ENCODE results near the gene SSRP1. TPM values are rescaled to one million over a fixed set of nuclear protein-coding genes. Genes with fewer than 3 reads are reported as not detected.

The SSRP1 gene
- total and polyA plus RNA-seq, 9 of the 15 experiments (the other 6 are each of a cell fraction or from before 2014, with no cell fraction given), result 91.1 to 416 (median 245) TPM

DNA sequence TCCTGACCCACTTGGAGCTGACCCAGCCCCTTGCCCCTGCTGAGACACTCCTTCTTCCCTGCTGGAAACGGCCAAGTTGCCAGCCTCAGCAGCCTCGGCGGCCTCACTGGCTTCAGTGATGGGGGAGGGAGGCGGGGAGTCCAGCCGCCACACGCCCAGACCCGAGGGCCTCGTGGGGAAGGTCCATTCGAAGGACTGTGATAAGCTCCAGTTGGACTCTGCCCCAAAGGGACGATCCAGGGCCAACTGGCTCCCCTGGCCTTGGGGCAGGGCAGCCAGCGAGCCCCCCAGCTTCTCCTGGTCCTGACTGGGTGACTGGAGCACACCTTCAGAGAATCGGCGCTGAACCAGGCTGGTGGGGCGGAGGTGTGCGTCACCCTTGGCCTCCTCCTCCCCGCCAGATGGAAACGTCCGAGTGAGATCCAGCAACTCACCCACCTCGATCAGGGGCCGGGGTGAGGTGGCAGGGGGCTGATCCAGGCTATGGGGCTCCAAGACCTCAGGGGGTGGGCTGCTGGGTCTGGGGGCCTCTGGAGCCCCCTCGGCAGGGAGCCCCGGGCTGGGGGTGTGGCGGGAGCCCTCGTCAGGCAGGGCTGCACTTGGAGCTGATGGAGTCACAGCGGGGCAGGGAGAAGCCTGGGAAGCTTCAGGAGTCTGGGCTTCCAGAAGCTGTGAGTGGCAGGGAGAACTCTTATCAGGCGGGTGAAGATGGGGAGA, 22.5 kb downstream of the SSRP1 start (continued):
- TF ChIP-seq, protein P1, sequence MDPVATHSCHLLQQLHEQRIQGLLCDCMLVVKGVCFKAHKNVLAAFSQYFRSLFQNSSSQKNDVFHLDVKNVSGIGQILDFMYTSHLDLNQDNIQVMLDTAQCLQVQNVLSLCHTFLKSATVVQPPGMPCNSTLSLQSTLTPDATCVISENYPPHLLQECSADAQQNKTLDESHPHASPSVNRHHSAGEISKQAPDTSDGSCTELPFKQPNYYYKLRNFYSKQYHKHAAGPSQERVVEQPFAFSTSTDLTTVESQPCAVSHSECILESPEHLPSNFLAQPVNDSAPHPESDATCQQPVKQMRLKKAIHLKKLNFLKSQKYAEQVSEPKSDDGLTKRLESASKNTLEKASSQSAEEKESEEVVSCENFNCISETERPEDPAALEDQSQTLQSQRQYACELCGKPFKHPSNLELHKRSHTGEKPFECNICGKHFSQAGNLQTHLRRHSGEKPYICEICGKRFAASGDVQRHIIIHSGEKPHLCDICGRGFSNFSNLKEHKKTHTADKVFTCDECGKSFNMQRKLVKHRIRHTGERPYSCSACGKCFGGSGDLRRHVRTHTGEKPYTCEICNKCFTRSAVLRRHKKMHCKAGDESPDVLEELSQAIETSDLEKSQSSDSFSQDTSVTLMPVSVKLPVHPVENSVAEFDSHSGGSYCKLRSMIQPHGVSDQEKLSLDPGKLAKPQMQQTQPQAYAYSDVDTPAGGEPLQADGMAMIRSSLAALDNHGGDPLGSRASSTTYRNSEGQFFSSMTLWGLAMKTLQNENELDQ (CRISPR knock-in tag; IDR thresholded peaks at IDR 0.05; ENCODE audit: borderline replicate concordance), result no peak
- TF ChIP-seq SRF (CRISPR knock-in tag; IDR thresholded peaks at IDR 0.05) (no peak), CREBBP (IDR thresholded peaks at IDR 0.05; ENCODE audit: low read depth, low read length) (no peak), EP400 (IDR thresholded peaks at IDR 0.05) (no peak), ZNF764 (CRISPR knock-in tag; IDR thresholded peaks at IDR 0.05; ENCODE audit: low read depth) (no peak), U2AF1 (optimal IDR thresholded peaks at IDR 0.05; ENCODE audit: low read depth, low read length) (no peak), WHSC1 (IDR thresholded peaks at IDR 0.05; ENCODE audit: low read length) (no peak), E4F1 (CRISPR knock-in tag; IDR thresholded peaks at IDR 0.05; ENCODE audit: borderline replicate concordance) (no peak), PHF8 (IDR thresholded peaks at IDR 0.05; ENCODE audit: borderline replicate concordance, low read length) (no peak), ZNF707 (CRISPR knock-in tag; conservative IDR thresholded peaks at IDR 0.05) (no peak), EHMT2 (IDR thresholded peaks at IDR 0.05) (no peak), BMI1 (IDR thresholded peaks at IDR 0.05; ENCODE audit: low read length) (no peak), NCOA4 (IDR thresholded peaks at IDR 0.05; ENCODE audit: partially characterized antibody) (no peak), ATF7 (IDR thresholded peaks at IDR 0.05) (no peak)
- TF ChIP-seq, protein P2, sequence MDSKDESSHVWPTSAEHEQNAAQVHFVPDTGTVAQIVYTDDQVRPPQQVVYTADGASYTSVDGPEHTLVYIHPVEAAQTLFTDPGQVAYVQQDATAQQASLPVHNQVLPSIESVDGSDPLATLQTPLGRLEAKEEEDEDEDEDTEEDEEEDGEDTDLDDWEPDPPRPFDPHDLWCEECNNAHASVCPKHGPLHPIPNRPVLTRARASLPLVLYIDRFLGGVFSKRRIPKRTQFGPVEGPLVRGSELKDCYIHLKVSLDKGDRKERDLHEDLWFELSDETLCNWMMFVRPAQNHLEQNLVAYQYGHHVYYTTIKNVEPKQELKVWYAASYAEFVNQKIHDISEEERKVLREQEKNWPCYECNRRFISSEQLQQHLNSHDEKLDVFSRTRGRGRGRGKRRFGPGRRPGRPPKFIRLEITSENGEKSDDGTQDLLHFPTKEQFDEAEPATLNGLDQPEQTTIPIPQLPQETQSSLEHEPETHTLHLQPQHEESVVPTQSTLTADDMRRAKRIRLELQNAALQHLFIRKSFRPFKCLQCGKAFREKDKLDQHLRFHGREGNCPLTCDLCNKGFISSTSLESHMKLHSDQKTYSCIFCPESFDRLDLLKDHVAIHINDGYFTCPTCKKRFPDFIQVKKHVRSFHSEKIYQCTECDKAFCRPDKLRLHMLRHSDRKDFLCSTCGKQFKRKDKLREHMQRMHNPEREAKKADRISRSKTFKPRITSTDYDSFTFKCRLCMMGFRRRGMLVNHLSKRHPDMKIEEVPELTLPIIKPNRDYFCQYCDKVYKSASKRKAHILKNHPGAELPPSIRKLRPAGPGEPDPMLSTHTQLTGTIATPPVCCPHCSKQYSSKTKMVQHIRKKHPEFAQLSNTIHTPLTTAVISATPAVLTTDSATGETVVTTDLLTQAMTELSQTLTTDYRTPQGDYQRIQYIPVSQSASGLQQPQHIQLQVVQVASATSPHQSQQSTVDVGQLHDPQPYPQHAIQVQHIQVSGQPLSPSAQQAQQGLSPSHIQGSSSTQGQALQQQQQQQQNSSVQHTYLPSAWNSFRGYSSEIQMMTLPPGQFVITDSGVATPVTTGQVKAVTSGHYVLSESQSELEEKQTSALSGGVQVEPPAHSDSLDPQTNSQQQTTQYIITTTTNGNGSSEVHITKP (IDR thresholded peaks at IDR 0.05; ENCODE audit: partially characterized antibody), result peak; percentile 78

All from K562 (cell line).